Activated T-cell treated with anti-CD3 and anti-CD28 coated beads, Interleukin-2, amount 50 U/mL, for 24 hours (primary cell): ENCODE results near the gene SLC39A3.

Experiments
- DNase-seq: peaks from one replicate; pipeline ENCODE4 v3.0.0-alpha.2; 2020
- H3K27ac Mint-ChIP-seq: 2 replicates; pipeline ENCODE4 v1.8.0; 2020; ENCODE audit warnings: mild to moderate bottlenecking, mixed read lengths
- H3K27me3 Mint-ChIP-seq: 2 replicates; pipeline ENCODE4 v1.8.0; 2020; ENCODE audit warnings: mixed read lengths
- H3K36me3 Mint-ChIP-seq: 2 replicates; pipeline ENCODE4 v1.8.0; 2020; ENCODE audit warnings: low read depth, mixed read lengths
- H3K4me1 Mint-ChIP-seq: 2 replicates; pipeline ENCODE4 v1.8.0; 2020; ENCODE audit warnings: low read depth, mixed read lengths
- H3K4me3 Mint-ChIP-seq: 2 replicates; pipeline ENCODE4 v1.8.0; 2020; ENCODE audit warnings: mild to moderate bottlenecking, moderate library complexity, mixed read lengths
- H3K9me3 Mint-ChIP-seq: 2 replicates; pipeline ENCODE4 v1.8.0; 2020; ENCODE audit warnings: mixed read lengths

SLC39A3 gene

DNA sequence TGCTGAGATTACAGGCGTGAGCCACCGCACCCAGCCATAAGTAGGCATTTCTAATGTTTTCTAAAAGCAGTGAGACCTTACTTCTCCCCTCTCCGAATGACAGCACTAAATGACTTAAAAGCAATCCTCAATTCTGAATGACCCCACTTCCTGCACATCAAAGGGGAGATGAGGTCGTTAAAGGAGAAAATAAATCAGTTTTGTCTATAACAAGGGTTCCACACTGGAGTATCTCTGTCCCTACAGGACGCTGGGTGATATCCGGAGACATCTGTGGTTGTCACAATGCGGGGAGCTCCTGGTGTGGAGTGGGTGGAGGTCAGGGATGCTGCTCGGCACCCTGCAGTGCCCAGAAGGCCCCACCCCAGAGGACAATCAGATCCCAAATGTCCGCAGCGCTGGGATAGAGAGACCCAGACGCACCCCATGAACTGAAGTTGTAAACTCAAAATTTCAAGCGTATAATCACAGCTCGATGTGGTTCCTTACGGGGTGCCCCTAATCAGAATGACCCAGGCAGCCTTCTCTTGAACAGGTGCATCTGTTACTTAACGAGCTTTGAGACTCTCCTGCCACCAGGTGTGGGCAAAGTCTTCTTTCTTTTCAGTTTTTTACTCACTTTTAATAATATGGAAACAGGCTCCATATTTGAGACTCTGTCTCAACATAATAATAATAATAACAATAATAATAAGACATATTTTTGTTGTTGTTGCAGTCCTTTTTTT, 40.2 kb downstream of the SLC39A3 start:
- Mint-ChIP-seq H3K36me3 (no peaks in the 10 kb centered on the region), H3K27me3 (no peaks in the 10 kb centered on the region), H3K4me1 (peaks cover 33% of the 10 kb centered on the region), H3K9me3 (no peaks in the 10 kb centered on the region), H3K27ac (no peak overlapping the region), H3K4me3 (no peak overlapping the region)
- no peak for DNase-seq

DNA sequence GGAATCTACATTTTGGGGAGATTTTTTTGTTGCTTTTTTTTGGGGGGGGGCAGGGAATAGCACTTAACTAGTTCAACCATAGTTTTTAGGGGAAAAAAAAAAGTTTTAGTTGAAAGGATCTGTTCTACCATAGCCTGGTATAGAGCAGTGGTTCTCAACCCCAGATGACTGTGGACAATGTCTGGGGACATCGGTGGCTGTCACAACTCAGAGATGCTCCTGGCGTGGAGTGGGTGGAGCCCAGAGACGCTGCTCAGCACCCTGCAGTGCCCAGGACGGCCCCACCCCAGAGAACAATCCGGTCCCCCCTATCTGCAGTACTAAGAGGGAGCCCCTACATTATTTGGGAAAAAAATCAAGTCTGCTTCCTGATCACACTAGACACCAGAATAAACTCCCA, 45.6 kb downstream of the SLC39A3 start:
- H3K27ac Mint-ChIP-seq = no peak overlapping the region
- H3K9me3 Mint-ChIP-seq = no peaks in the 10 kb centered on the region

DNA sequence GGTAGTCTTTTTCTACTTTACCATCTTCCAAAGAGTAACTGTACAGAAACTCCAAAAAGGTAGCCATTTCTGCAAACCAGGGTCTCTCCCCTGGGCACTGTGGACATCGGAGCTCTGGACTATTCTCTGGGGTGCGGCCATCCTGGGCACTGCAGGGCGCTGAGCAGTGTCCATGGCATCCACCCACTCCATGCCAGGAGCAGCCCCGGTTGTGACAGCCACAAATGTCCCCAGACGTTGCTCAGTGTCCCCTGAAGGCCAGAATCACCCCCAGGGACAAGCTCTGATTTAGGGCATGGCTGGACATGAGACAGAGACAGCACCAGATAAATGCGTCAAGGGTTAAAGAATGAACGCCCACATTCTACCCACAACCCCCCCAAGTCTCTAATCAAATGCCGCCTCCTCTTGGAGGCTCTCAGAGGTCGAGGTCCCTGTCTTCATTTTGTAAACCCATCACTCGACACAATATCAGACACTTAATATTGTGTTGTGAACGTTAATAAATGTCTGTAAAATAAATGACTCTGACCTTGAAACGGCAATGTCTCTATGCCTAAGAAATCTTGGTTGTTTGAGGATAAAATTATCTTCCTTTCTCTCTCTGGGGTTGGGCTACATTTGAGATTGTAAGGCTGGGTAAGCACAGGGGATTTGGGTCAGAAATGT, 46.2 kb downstream of the SLC39A3 start:
- no peaks in the 10 kb centered on the region for H3K9me3 Mint-ChIP-seq
- H3K36me3 Mint-ChIP-seq = no peaks in the 10 kb centered on the region
- no peak for DNase-seq
- no peak overlapping the region for H3K27ac Mint-ChIP-seq
- peaks cover 5% of the 10 kb centered on the region for H3K4me1 Mint-ChIP-seq
- H3K4me3 Mint-ChIP-seq = no peak overlapping the region
- no peaks in the 10 kb centered on the region for H3K27me3 Mint-ChIP-seq

More for the DNA sequence above, 45.6 kb downstream of the SLC39A3 start:
- Mint-ChIP-seq H3K27me3 (no peaks in the 10 kb centered on the region), H3K36me3 (no peaks in the 10 kb centered on the region), H3K4me3 (no peak overlapping the region), H3K4me1 (peaks cover 11% of the 10 kb centered on the region)
- DNase-seq = no peak

DNA sequence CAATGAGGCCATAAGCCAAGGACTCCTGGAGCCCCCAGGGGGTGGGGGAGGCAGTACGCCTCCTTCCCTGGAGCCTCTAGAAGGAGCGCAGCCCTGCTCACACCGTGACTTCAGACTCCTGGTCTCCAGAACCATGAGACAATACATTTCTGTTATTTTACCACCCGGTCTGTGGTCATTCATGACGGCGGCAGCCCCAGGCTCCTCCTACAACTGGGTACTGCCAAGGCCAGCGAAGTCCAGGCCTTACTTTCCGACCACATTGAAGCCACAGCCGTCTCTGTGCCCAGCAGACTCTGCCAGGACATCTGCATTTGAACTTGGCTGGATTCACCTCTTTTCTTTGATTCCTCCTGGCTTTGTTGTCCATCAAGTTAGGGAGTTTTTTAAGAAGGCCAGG, 47.9 kb downstream of the SLC39A3 start:
- Mint-ChIP-seq H3K4me1 (peaks cover 2% of the 10 kb centered on the region), H3K27ac (no peak overlapping the region), H3K36me3 (no peaks in the 10 kb centered on the region), H3K4me3 (no peak overlapping the region), H3K9me3 (no peaks in the 10 kb centered on the region), H3K27me3 (no peaks in the 10 kb centered on the region)
- DNase-seq = no peak

DNA sequence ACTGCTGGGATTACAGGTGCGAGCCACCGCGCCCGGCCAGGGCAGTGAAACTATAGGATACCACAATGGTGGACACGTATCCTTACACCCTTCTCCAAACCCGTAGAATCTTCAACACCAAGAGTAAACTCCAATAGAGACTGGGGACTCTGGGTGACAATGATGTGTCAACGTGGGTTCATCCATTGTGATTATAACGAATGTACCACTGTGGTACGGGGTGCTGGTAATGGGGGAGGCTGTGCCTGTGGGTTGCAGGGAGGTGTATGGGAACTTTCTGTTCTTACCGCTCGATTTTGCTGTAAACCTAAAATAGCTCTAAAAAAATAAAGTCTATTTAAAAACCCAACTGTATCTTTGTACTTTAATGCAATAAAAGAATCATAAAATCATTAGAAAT, 49.0 kb downstream of the SLC39A3 start:
- no peaks in the 10 kb centered on the region for H3K9me3 Mint-ChIP-seq
- peaks cover 2% of the 10 kb centered on the region for H3K4me1 Mint-ChIP-seq
- H3K4me3 Mint-ChIP-seq = no peak overlapping the region
- DNase-seq = no peak
- no peaks in the 10 kb centered on the region for H3K36me3 Mint-ChIP-seq
- H3K27ac Mint-ChIP-seq = no peak overlapping the region
- H3K27me3 Mint-ChIP-seq = no peaks in the 10 kb centered on the region

DNA sequence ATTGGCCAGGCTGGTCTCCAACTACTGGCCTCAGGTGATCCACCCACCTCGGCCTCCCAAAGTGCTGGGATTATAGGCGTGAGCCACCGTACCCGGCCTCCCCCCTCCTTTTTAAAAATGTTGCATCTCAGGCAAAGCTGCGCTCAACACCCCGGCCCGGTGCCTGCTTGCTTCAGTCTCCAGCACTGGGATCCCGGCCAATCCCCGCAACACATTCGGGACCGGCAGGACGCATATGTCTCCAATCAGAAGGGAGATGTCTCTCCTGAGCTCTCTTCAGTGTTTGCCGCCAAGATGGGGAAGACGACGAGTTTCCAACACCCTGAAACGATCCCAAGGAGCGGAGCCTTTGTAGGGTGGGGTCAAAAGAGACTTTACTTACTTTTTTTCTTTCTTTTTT, 53.5 kb downstream of the SLC39A3 start:
- Mint-ChIP-seq H3K4me1 (no peaks in the 10 kb centered on the region), H3K27ac (no peak overlapping the region), H3K36me3 (no peaks in the 10 kb centered on the region), H3K27me3 (no peaks in the 10 kb centered on the region), H3K4me3 (no peak overlapping the region), H3K9me3 (no peaks in the 10 kb centered on the region)
- DNase-seq = no peak

DNA sequence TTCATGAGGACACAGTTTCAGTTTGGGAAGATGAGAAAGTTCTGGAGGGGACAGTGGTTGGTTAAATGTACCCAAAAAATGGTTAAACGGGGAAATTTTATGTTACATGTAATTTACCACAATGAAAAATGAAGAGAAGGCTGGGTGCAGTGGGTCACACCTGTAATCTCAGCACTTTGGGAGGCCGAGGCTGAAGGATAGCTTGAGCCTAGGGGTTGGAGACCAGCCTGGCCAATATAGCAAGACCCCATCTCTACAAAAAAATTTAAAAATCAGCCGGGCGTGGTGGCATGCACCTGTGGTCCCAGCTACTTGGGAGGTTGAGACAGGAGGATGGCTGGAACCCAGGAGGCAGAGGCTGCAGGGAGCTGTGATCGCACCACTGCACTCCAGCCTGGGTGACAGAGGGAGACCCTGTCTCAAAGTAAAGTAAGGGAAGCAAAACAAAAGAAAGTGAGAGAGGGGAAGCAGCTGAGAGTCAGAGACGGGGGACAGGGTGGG, 54.6 kb downstream of the SLC39A3 start:
- Mint-ChIP-seq H3K9me3 (no peaks in the 10 kb centered on the region), H3K4me3 (no peak overlapping the region), H3K27me3 (no peaks in the 10 kb centered on the region), H3K36me3 (no peaks in the 10 kb centered on the region), H3K27ac (no peak overlapping the region), H3K4me1 (no peaks in the 10 kb centered on the region)
- no peak for DNase-seq

DNA sequence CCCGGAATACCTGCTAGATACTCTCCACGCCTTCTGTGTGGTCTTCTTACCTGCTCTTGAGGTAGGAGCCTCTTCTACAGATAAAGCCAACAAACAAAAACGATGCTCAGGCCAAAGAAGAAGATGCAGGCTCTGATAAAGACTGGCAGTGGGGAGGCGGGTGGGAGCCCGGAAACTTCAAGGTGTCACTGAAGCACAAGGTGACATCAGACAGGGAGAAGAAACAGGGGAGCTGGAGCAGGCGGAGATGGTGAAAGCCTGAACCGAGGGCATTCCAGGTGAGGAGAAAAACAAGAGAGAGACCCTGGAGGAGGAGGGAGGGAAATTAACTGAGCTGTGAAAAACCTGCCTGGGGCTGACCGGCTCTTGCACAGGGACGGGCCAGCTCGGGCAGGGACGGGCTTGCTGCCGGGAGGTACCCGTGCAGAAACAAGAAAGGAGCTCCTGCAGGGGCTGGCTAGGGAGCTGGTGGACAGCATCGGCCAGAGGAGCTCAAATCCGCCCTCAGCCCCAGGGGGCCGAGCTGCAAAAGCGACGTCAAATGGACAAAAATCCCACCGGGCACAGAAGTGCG, 56.3 kb downstream of the SLC39A3 start:
- no peak overlapping the region for H3K27ac Mint-ChIP-seq
- no peak overlapping the region for H3K4me3 Mint-ChIP-seq
- DNase-seq = no peak
- no peaks in the 10 kb centered on the region for H3K4me1 Mint-ChIP-seq
- H3K27me3 Mint-ChIP-seq = no peaks in the 10 kb centered on the region
- no peaks in the 10 kb centered on the region for H3K9me3 Mint-ChIP-seq
- no peaks in the 10 kb centered on the region for H3K36me3 Mint-ChIP-seq
